ENCODE data around the gene NEDD9. TPM values are rescaled to one million over a fixed set of nuclear protein-coding genes. Genes with fewer than 3 reads are reported as not detected.

Gene NEDD9
- total and polyA plus RNA-seq, 2 of the 13 experiments (the other 11 are each of a cell fraction or from before 2014, with no cell fraction given), result 27.1 to 389 TPM

DNA sequence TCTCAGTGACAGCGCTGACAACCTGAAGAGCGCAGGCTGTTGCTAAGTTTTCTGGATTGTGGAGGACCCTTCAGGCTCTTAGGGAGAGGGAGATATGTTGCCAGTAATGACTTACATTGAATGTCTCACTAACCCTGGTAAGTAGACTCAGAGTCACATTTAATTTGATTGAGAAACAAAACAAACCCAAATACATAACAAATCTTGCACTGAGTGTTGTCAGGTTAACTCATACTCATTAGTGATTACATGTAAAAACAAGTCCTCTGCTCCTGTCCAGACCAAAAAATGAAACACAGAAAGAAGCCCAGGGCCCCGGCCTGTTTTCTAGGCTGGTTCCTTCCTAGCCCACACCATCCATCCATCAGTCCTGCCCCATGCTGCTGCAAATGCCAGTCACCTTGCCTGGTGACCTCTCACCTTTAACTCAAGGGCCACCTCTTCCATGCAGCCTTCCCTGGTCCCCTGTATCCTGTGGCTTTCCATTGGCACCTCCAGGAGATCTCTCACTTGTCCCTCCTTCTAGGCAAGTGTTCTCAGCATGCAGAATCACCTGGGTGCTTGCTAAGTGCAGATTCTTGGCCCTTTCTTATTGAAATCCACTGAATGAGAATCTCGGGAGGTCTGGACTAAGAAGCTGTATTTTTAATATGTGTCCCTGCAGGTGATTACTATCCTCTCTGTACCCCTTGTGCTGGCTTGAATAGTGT, 86.2 kb downstream of the NEDD9 start:
- no TSS peak for BruUV-seq (replicated peaks)
- intact Hi-C loops (cut with micrococcal nuclease; ENCODE audit: unreplicated experiment), result loop anchor here (10.0 kb wide), 1 partner anchor 191 kb away; no protein-coding TSS in a partner anchor
- Histone ChIP-seq H3K9ac (ENCODE audit: insufficient read depth, low read depth, low read length) (no peak overlapping the region), H3K4me1 (ENCODE audit: insufficient read depth, low read length) (peaks cover 16% of the 10 kb centered on the region), H3K4me2 (ENCODE audit: low read depth, low read length) (no peak overlapping the region), H2AFZ (ENCODE audit: low read length) (no peak overlapping the region), H3K79me2 (ENCODE audit: insufficient read depth, low read length) (no peaks in the 10 kb centered on the region), H4K20me1 (ENCODE audit: insufficient read depth, low read length) (no peaks in the 10 kb centered on the region), H3K27me3 (ENCODE audit: control insufficient read depth in 1 of 2, insufficient read depth in 2 of 2, low read length in 2 of 2) (no peaks in the 10 kb centered on the region), H3K9me3 (ENCODE audit: low read length) (no peaks in the 10 kb centered on the region), H3K36me3 (replicated peaks in 1 of 2; ENCODE audit: control insufficient read depth in 1 of 2, insufficient read depth in 2 of 2, low read length in 2 of 2) (no peaks in the 10 kb centered on the region), H3K27ac (ENCODE audit: extremely low read length, insufficient read depth, low read length) (no peak overlapping the region), H3K4me3 (replicated peaks in 1 of 3; ENCODE audit: insufficient read depth in 1 of 3, low read depth in 2 of 3, low read length in 3 of 3) (no peak overlapping the region)
- ATAC-seq (no peak), DNase-seq (ENCODE audit: low spot score) (no peak), FAIRE-seq (no peak)
- ChIA-PET CTCF (ENCODE audit: low intra/inter-chr PET ratio, low total read pairs) (interaction anchor here (3.0 kb wide), 1 partner anchor 350 kb away, joined by 92 read pairs; no protein-coding TSS in a partner anchor), POLR2A (no interaction called here)
- 99% methylated on average over 4 of the region's 4 CpGs for WGBS (ENCODE audit: low lambda C conversion rate)
- in situ Hi-C loops (cut with HindIII; ENCODE audit: extremely low pct_ligation_motif_present, low pct_unique_long_range_greater_than_20kb), result no loop called here
- TF ChIP-seq MAFF (IDR thresholded peaks at IDR 0.05; ENCODE audit: low read depth, low read length) (no peak), HNF4G (IDR thresholded peaks at IDR 0.05; ENCODE audit: borderline replicate concordance, low read depth, low read length) (no peak), HNF4G (CRISPR knock-in tag; IDR thresholded peaks at IDR 0.05; ENCODE audit: borderline replicate concordance, low read depth) (no peak), CAMTA2 (CRISPR knock-in tag; IDR thresholded peaks at IDR 0.05; ENCODE audit: borderline replicate concordance) (no peak), ZNF589 (CRISPR knock-in tag; conservative IDR thresholded peaks at IDR 0.05) (no peak), MXD4 (CRISPR knock-in tag; IDR thresholded peaks at IDR 0.05) (no peak), ZNF891 (CRISPR knock-in tag; IDR thresholded peaks at IDR 0.05) (no peak), JUNB (CRISPR knock-in tag; IDR thresholded peaks at IDR 0.05; ENCODE audit: borderline replicate concordance) (no peak), ZNF737 (CRISPR knock-in tag; IDR thresholded peaks at IDR 0.05; ENCODE audit: borderline replicate concordance) (no peak)

All from HepG2 (cell line).